ENCODE data around the gene BRAT1.

Gene BRAT1

GRCh38 chr7:2575046-2575732 lies 19.9 kb upstream of the BRAT1 start:
- H3K4me3 ChIP-seq (ENCODE audit: low read depth, low read length), result no peak overlapping the region
- no peak for TF ChIP-seq CTCF (IDR thresholded peaks at IDR 0.05; ENCODE audit: low read depth, low read length, missing control alignments)

GRCh38 chr7:2573761-2574160 lies 18.4 kb upstream of the BRAT1 start:
- H3K4me3 ChIP-seq (ENCODE audit: low read depth, low read length), result no peak overlapping the region
- no peak for DNase-seq (ENCODE audit: low read depth)
- no peak for TF ChIP-seq CTCF (IDR thresholded peaks at IDR 0.05; ENCODE audit: low read depth, low read length, missing control alignments)

More at GRCh38 chr7:2575046-2575732, 19.9 kb upstream of the BRAT1 start:
- DNase-seq (ENCODE audit: low read depth), result no peak

- DNase-seq (ENCODE audit: low read depth), result no peak
- H3K4me3 ChIP-seq (ENCODE audit: low read depth, low read length), result no peak overlapping the region
- TF ChIP-seq CTCF (IDR thresholded peaks at IDR 0.05; ENCODE audit: low read depth, low read length, missing control alignments), result no peak
Measured at GRCh38 chr7:2572101-2572842, 16.9 kb upstream of the BRAT1 start.

- H3K4me3 ChIP-seq (ENCODE audit: low read depth, low read length), result no peak overlapping the region
- no peak for TF ChIP-seq CTCF (IDR thresholded peaks at IDR 0.05; ENCODE audit: low read depth, low read length, missing control alignments)
- no peak for DNase-seq (ENCODE audit: low read depth)
Measured at GRCh38 chr7:2571409-2571808, 16.1 kb upstream of the BRAT1 start.

- H3K4me3 ChIP-seq (ENCODE audit: low read depth, low read length), result no peak overlapping the region
- DNase-seq (ENCODE audit: low read depth), result no peak
- no peak for TF ChIP-seq CTCF (IDR thresholded peaks at IDR 0.05; ENCODE audit: low read depth, low read length, missing control alignments)
Measured at GRCh38 chr7:2570021-2570420, 14.7 kb upstream of the BRAT1 start.

- TF ChIP-seq CTCF (IDR thresholded peaks at IDR 0.05; ENCODE audit: low read depth, low read length, missing control alignments), result no peak
- H3K4me3 ChIP-seq (ENCODE audit: low read depth, low read length), result no peak overlapping the region
- DNase-seq (ENCODE audit: low read depth), result no peak
Measured at GRCh38 chr7:2569421-2569820, 14.1 kb upstream of the BRAT1 start.

Data from GM12864 (cell line).